K562 (cell line): Measurements from ENCODE around the gene EHD3. TPM values are rescaled to one million over a fixed set of nuclear protein-coding genes. Genes with fewer than 3 reads are reported as not detected.

ENCODE experiments used
- ATAC-seq: fragments of 200-7000 bp; cut with Tn5 transposase; 3 replicates; pipeline ENCODE4 v1.9.1; 2020; ENCODE audit warnings: moderate library complexity
- BruUV-seq: library from RNA; stranded (reverse); fragments of 400-500 nt; replicated peaks from 2 replicates; lab custom pipeline; 2021; lab: Mats Ljungman, UMichigan
- CTCF ChIA-PET: fragments of 300-600 bp; formaldehyde crosslinking; extraction: SDS; loops from one replicate; lab custom pipeline; 2021; ENCODE audit warnings: low intra/inter-chr PET ratio; lab: Yijun Ruan, JAX
- POLR2A ChIA-PET: fragments of 300-600, 350-650 bp; sonication (Branson Sonifier 250); formaldehyde crosslinking; extraction: SDS; loops from one replicate; lab custom pipeline; 2021; ENCODE audit warnings: antibody characterized with exemption, inconsistent platforms; lab: Yijun Ruan, JAX
- DNase-seq, 4 experiments: peaks; one replicate each; pipeline versions ENCODE4 v3.0.0 to v3.0.0-alpha.2; 2011 to 2018; ENCODE audit warnings: low spot score in 3 of 4, mixed read lengths in 3 of 4; ENCODE audit errors: extremely low read depth in 1 of 4
- FAIRE-seq: peaks from 2 replicates; lab custom pipeline; 2011; peaks lifted over from hg19 to GRCh38; lab: Jason Lieb, UNC
- H2AFZ ChIP-seq: 2 replicates; pipeline ENCODE4 v1.6.0; 2011; ENCODE audit warnings: low read depth, low read length, control low read depth, inconsistent platforms
- H3K27ac ChIP-seq: fragments of 200-600 bp; 3 replicates; pipeline ENCODE4 v1.8.0; 2011; ENCODE audit warnings: low read depth, mild to moderate bottlenecking, control low read depth, inconsistent platforms, low read length, moderate library complexity, mixed read lengths; ENCODE audit errors: extremely low read depth
- H3K27me3 ChIP-seq, 2 experiments: fragments of 300-600 bp in 1 of 2; 2 replicates in 1 of 2; 3 replicates in 1 of 2; pipeline versions ENCODE4 v1.6.0 to v1.8.0; 2011; ENCODE audit warnings: inconsistent platforms in 2 of 2, low read length in 2 of 2, mild to moderate bottlenecking in 1 of 2, mixed read lengths in 1 of 2, moderate library complexity in 1 of 2; ENCODE audit not compliant: control insufficient read depth in 2 of 2, insufficient read depth in 2 of 2
- H3K36me3 ChIP-seq: fragments of 300-600 bp; 3 replicates; pipeline ENCODE4 v1.8.0; 2011; ENCODE audit warnings: mild to moderate bottlenecking, low read length, inconsistent platforms; ENCODE audit not compliant: control insufficient read depth, insufficient read depth
- H3K4me1 ChIP-seq, 2 experiments: fragments of 200-600 bp in 1 of 2; replicated peaks in 1 of 2; 2 replicates in 1 of 2; 3 replicates in 1 of 2; pipeline versions ENCODE4 v1.5.1 to v1.8.0; 2011; ENCODE audit warnings: inconsistent platforms in 2 of 2, low read length in 2 of 2, mild to moderate bottlenecking in 1 of 2, mixed read lengths in 1 of 2, moderate library complexity in 1 of 2; ENCODE audit not compliant: control insufficient read depth in 2 of 2, insufficient read depth in 2 of 2
- H3K4me2 ChIP-seq: 2 replicates; pipeline ENCODE4 v1.6.1; 2011; ENCODE audit warnings: low read length, control low read depth, inconsistent platforms, mixed read lengths; ENCODE audit not compliant: insufficient read depth
- H3K4me3 ChIP-seq: fragments of 200-600 bp; sonication (generic), shearing (Covaris generic); 2 replicates; pipeline ENCODE4 v1.5.1; 2016; ENCODE audit warnings: control low read depth, inconsistent platforms
- H3K79me2 ChIP-seq: fragments of 200-600 bp; 3 replicates; pipeline ENCODE4 v1.8.0; 2011; ENCODE audit warnings: low read length, inconsistent platforms; ENCODE audit not compliant: control insufficient read depth, insufficient read depth
- H3K9ac ChIP-seq, 2 experiments: 2 replicates each; pipeline versions ENCODE4 v1.6.0 to v1.6.1; 2011; ENCODE audit warnings: low read depth in 2 of 2, low read length in 2 of 2, control low read depth in 1 of 2, inconsistent platforms in 1 of 2, mild to moderate bottlenecking in 1 of 2, mixed read lengths in 1 of 2; ENCODE audit not compliant: insufficient read depth in 1 of 2
- H3K9me1 ChIP-seq: one replicate; pipeline ENCODE4 v1.6.0; 2011; ENCODE audit warnings: inconsistent platforms, mild to moderate bottlenecking, low read length, moderate library complexity; ENCODE audit not compliant: control insufficient read depth, insufficient read depth
- H3K9me3 ChIP-seq: replicated peaks from 2 replicates; pipeline ENCODE4 v1.5.1; 2011; ENCODE audit warnings: low read depth, low read length, inconsistent platforms; ENCODE audit not compliant: control insufficient read depth, insufficient read depth
- H4K20me1 ChIP-seq: replicated peaks from 2 replicates; pipeline ENCODE4 v1.6.1; 2011; ENCODE audit warnings: low read length, inconsistent platforms, mixed read lengths; ENCODE audit not compliant: control insufficient read depth, insufficient read depth
- DACH1 ChIP-seq: fragments of 450-650 bp; IDR thresholded peaks from 2 replicates; pipeline ENCODE4 v1.6.1; 2018; ENCODE audit not compliant: partially characterized antibody
- JUNB ChIP-seq: fragments of 450-650 bp; formaldehyde crosslinking; conservative IDR thresholded peaks from 2 replicates; pipeline ENCODE4 v1.4.0; 2020; ENCODE audit warnings: mild to moderate bottlenecking
- KAT2B ChIP-seq: IDR thresholded peaks from one replicate; pipeline ENCODE4 v1.6.1; 2012; ENCODE audit warnings: low read depth, mild to moderate bottlenecking, control low read depth, inconsistent platforms, low read length, moderate library complexity
- KHSRP ChIP-seq: fragments of 450-650 bp; IDR thresholded peaks from 2 replicates; pipeline ENCODE4 v1.6.1; 2017
- ZNF165 ChIP-seq: fragments of 250-450 bp; sonication (Bioruptor Pico); IDR thresholded peaks from 2 replicates; pipeline ENCODE4 v1.4.0; 2020; ENCODE audit warnings: borderline replicate concordance
- WGBS: fragments of 100-300 bp; shearing (Covaris generic); methylation state at CpG from one replicate; pipeline ENCODE4 v1.1.6; 2016; ENCODE audit warnings: low coverage, mixed read lengths; ENCODE audit not compliant: insufficient coverage; ENCODE audit errors: missing lambda C conversion rate; 5-methylcytosine and 5-hydroxymethylcytosine counted together
- in situ Hi-C: fragments of 300-500 bp; cut with MboI; formaldehyde crosslinking; loops from 4 replicates; pipeline ENCODE4 v1.15.0; 2018; ENCODE audit warnings: inconsistent platforms, mixed read lengths
- intact Hi-C: fragments of 100-400 bp; cut with micrococcal nuclease; formaldehyde crosslinking; loops from 2 replicates; pipeline ENCODE4 v1.14.2; 2022
- polyA plus RNA-seq, 8 experiments: library from polyadenylated mRNA; depleted of rRNA in 4 of 8; stranded (reverse) in 5 of 8; unstranded in 3 of 8; fragments of >200 nt; fragmentation: Nextera tagmentation in 2 of 8; fragmentation: Illumina TruSeq in 1 of 8; extraction: Ambion mirVana in 2 of 8; extraction: Trizol in 1 of 8; gene quantifications; 2 replicates each; pipeline versions ENCODE4 v1.2.1 to v1.2.3, GENCODE V29; 2011 to 2014; ENCODE audit warnings: inconsistent platforms in 1 of 8, missing spikeins in 1 of 8
- total RNA-seq, 7 experiments: library from RNA; depleted of rRNA in 6 of 7; stranded (reverse); fragments of >200 nt in 6 of 7; fragmentation: Illumina TruSeq in 2 of 7; extraction: Trizol in 2 of 7; gene quantifications; 2 replicates each; pipeline versions ENCODE4 v1.2.1 to v1.2.3, GENCODE V29; 2011 to 2021; ENCODE audit warnings: low replicate concordance in 1 of 7
- TF ChIP-seq, protein P1 (sequence below): fragments of 250-450 bp; sonication (Bioruptor Pico); IDR thresholded peaks from 2 replicates; pipeline ENCODE4 v1.8.0; 2021; ENCODE audit warnings: moderate library complexity, mild to moderate bottlenecking, inconsistent platforms
- TF ChIP-seq, protein P2 (sequence below), 2 experiments: fragments of 150-350 bp in 1 of 2; IDR thresholded peaks; 2 replicates each; pipeline ENCODE4 v1.6.1; 2012 to 2016; ENCODE audit warnings: low read depth in 2 of 2, low read length in 2 of 2, mild to moderate bottlenecking in 1 of 2, moderate library complexity in 1 of 2

The EHD3 gene
- total and polyA plus RNA-seq, 9 of the 15 experiments (the other 6 are each of a cell fraction or from before 2014, with no cell fraction given) = under 0.01 to 0.04 (median 0.03) TPM; not detected in 3

DNA sequence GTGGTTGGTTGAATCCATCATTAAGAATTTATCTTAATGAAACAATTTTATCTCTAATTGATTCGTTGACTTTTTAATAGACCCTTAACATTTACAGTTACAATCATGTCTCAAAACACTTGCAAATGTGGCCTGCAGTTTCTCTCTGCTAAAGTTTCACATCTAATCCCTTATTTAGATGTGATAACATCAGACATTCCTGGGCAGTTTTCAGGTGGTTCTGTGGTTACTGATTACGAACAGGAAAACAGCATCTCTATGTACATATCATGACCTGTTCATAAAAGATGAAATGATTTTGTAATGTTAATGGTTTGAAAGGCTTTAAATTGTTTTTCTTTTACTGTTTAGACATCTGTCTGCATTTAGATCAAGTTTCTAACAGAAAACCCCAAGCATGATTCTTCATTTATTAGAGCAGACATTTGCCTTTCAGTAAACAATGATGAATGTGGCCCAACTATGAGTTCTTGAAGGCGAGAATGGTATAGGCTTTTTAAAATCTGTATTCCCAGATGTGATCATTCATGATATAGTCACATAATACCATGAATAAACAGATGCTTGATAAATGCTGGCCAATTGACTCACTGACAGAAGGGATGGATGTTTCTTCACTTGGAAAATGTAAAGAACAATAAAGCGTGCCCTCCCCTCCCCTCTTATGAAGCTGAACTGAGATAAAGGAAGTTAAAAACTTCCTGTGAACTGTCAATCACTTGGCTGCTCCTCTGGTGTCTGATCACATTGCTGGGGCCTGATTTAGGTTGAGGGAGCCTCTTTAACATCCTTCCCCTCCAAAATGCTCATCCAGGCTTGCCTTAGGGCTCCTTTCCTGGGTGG lies 20.1 kb upstream of the EHD3 start:
- Histone ChIP-seq H3K9ac (no peak overlapping the region), H3K27ac (no peak overlapping the region), H3K27me3 (no peaks in the 10 kb centered on the region; a peak in 2 of 5 replicates), H3K4me3 (no peak overlapping the region), H3K36me3 (no peaks in the 10 kb centered on the region), H3K9me1 (no peaks in the 10 kb centered on the region), H3K9me3 (no peaks in the 10 kb centered on the region), H2AFZ (no peak overlapping the region), H3K4me2 (no peak overlapping the region), H4K20me1 (no peaks in the 10 kb centered on the region), H3K4me1 (no peaks in the 10 kb centered on the region), H3K79me2 (no peaks in the 10 kb centered on the region)
- ATAC-seq (no peak), FAIRE-seq (no peak), DNase-seq (no peak)
- TF ChIP-seq, protein P1, sequence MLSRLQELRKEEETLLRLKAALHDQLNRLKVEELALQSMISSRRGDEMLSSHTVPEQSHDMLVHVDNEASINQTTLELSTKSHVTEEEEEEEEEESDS (CRISPR knock-in tag) = no peak
- TF ChIP-seq DACH1 (no peak), ZNF165 (CRISPR knock-in tag) (no peak), JUNB (CRISPR knock-in tag) (no peak), KAT2B (no peak), KHSRP (no peak)
- TF ChIP-seq, protein P2, sequence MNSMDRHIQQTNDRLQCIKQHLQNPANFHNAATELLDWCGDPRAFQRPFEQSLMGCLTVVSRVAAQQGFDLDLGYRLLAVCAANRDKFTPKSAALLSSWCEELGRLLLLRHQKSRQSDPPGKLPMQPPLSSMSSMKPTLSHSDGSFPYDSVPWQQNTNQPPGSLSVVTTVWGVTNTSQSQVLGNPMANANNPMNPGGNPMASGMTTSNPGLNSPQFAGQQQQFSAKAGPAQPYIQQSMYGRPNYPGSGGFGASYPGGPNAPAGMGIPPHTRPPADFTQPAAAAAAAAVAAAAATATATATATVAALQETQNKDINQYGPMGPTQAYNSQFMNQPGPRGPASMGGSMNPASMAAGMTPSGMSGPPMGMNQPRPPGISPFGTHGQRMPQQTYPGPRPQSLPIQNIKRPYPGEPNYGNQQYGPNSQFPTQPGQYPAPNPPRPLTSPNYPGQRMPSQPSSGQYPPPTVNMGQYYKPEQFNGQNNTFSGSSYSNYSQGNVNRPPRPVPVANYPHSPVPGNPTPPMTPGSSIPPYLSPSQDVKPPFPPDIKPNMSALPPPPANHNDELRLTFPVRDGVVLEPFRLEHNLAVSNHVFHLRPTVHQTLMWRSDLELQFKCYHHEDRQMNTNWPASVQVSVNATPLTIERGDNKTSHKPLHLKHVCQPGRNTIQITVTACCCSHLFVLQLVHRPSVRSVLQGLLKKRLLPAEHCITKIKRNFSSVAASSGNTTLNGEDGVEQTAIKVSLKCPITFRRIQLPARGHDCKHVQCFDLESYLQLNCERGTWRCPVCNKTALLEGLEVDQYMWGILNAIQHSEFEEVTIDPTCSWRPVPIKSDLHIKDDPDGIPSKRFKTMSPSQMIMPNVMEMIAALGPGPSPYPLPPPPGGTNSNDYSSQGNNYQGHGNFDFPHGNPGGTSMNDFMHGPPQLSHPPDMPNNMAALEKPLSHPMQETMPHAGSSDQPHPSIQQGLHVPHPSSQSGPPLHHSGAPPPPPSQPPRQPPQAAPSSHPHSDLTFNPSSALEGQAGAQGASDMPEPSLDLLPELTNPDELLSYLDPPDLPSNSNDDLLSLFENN (IDR thresholded peaks at IDR 0.05; ENCODE audit: low read depth in 2 of 2, low read length in 2 of 2) = no peak
- ChIA-PET CTCF (no interaction called here), POLR2A (interaction anchor here (0.7 kb wide), 1 partner anchor 21 kb away, joined by 4 read pairs; no protein-coding TSS in a partner anchor)
- in situ Hi-C loops = no loop called here
- WGBS = 0% methylated on average over 4 of the region's 4 CpGs
- BruUV-seq = no TSS peak
- intact Hi-C loops = no loop called here
